GM23338 (cell line): ENCODE data around the gene SLC35F6. TPM values are rescaled to one million over a fixed set of nuclear protein-coding genes. Genes with fewer than 3 reads are reported as not detected.

ENCODE experiments used
- ATAC-seq: fragments of 200-7000 bp; cut with Tn5 transposase; 3 replicates; pipeline ENCODE4 v1.9.1; 2020
- DNase-seq: peaks from one replicate; pipeline ENCODE4 v3.0.0-alpha.2; 2015; ENCODE audit warnings: low spot score
- H2AFZ ChIP-seq: fragments of 200-600 bp; sonication (generic); 2 replicates; pipeline ENCODE4 v1.8.0; 2016; ENCODE audit warnings: antibody characterized with exemption, mild to moderate bottlenecking, moderate library complexity
- H3F3A ChIP-seq: fragments of 200-600 bp; sonication (generic); replicated peaks from 2 replicates; pipeline ENCODE4 v1.8.0; 2017; ENCODE audit warnings: antibody characterized with exemption, mixed run types, low read depth
- H3K27ac ChIP-seq: fragments of 200-600 bp; sonication (generic); 2 replicates; pipeline ENCODE4 v1.6.1; 2016; ENCODE audit warnings: low read depth
- H3K27me3 ChIP-seq: fragments of 200-600 bp; sonication (generic); 2 replicates; pipeline ENCODE4 v1.8.0; 2016; ENCODE audit warnings: mild to moderate bottlenecking, mixed run types, moderate library complexity; ENCODE audit not compliant: insufficient read depth
- H3K36me3 ChIP-seq: fragments of 200-600 bp; sonication (generic); 2 replicates; pipeline ENCODE4 v1.8.0; 2016; ENCODE audit warnings: mild to moderate bottlenecking; ENCODE audit not compliant: insufficient read depth
- H3K4me1 ChIP-seq: fragments of 200-600 bp; sonication (generic); 2 replicates; pipeline ENCODE4 v1.8.0; 2016; ENCODE audit warnings: mild to moderate bottlenecking, moderate library complexity; ENCODE audit not compliant: insufficient read depth
- H3K4me2 ChIP-seq: fragments of 200-600 bp; sonication (generic); 2 replicates; pipeline ENCODE4 v1.7.1; 2017; ENCODE audit warnings: mixed run types
- H3K4me3 ChIP-seq: fragments of 200-600 bp; sonication (generic); 2 replicates; pipeline ENCODE4 v1.6.1; 2016; ENCODE audit warnings: mixed run types
- H3K79me2 ChIP-seq: fragments of 200-600 bp; sonication (generic); replicated peaks from 2 replicates; pipeline ENCODE4 v1.8.0; 2017; ENCODE audit warnings: mild to moderate bottlenecking; ENCODE audit not compliant: insufficient read depth
- H3K9me2 ChIP-seq: fragments of 200-600 bp; sonication (generic); 2 replicates; pipeline ENCODE4 v1.8.0; 2017; ENCODE audit not compliant: insufficient read depth
- H4K20me1 ChIP-seq: fragments of 200-600 bp; sonication (generic); replicated peaks from 2 replicates; pipeline ENCODE4 v1.8.0; 2017; ENCODE audit warnings: mild to moderate bottlenecking; ENCODE audit not compliant: insufficient read depth
- H3K27ac Mint-ChIP-seq: 2 replicates; pipeline ENCODE4 v1.8.0; 2020; ENCODE audit warnings: inconsistent platforms, mild to moderate bottlenecking, moderate library complexity, mixed read lengths
- H3K27me3 Mint-ChIP-seq: 3 replicates; pipeline ENCODE4 v1.8.0; 2022; ENCODE audit warnings: low read depth, mild to moderate bottlenecking, moderate library complexity, mixed read lengths, inconsistent platforms; ENCODE audit not compliant: insufficient read depth, poor library complexity
- H3K36me3 Mint-ChIP-seq: 3 replicates; pipeline ENCODE4 v1.8.0; 2021; ENCODE audit warnings: low read depth, mild to moderate bottlenecking, inconsistent platforms, moderate library complexity, mixed read lengths
- H3K4me1 Mint-ChIP-seq: 3 replicates; pipeline ENCODE4 v1.8.0; 2020; ENCODE audit warnings: mild to moderate bottlenecking, inconsistent platforms, mixed read lengths
- H3K4me3 Mint-ChIP-seq: 3 replicates; pipeline ENCODE4 v1.8.0; 2021; ENCODE audit warnings: moderate library complexity, mild to moderate bottlenecking, inconsistent platforms, mixed read lengths
- H3K9me3 Mint-ChIP-seq: 3 replicates; pipeline ENCODE4 v1.8.0; 2020; ENCODE audit warnings: moderate library complexity, mild to moderate bottlenecking, inconsistent platforms, mixed read lengths
- EZH2 ChIP-seq: fragments of 200-600 bp; sonication (generic); IDR thresholded peaks from one replicate; pipeline ENCODE4 v1.8.0; 2017; ENCODE audit warnings: antibody characterized with exemption, mild to moderate bottlenecking, low read depth; ENCODE audit not compliant: unreplicated experiment
- JUNB ChIP-seq: IDR thresholded peaks from one replicate; pipeline ENCODE4 v1.6.1; 2016; ENCODE audit warnings: antibody characterized with exemption; ENCODE audit not compliant: unreplicated experiment
- NANOG ChIP-seq: IDR thresholded peaks from 2 replicates; pipeline ENCODE4 v1.6.1; 2016; ENCODE audit warnings: antibody characterized with exemption, borderline replicate concordance
- ZNF114 ChIP-seq: fragments of 250-450 bp; sonication (Bioruptor Pico); IDR thresholded peaks from 2 replicates; pipeline ENCODE4 v1.5.0; 2020; ENCODE audit warnings: mild to moderate bottlenecking, moderate library complexity
- ZNF331 ChIP-seq: fragments of 250-450 bp; sonication (Bioruptor Pico); IDR thresholded peaks from 2 replicates; pipeline ENCODE4 v1.5.0; 2020; ENCODE audit warnings: low read depth, mild to moderate bottlenecking, moderate library complexity
- polyA plus RNA-seq: library from polyadenylated mRNA; unstranded; fragments of >200 nt; fragmentation: Nextera tagmentation; extraction: Ambion mirVana; gene quantifications from 2 replicates; pipeline ENCODE4 v1.2.1, GENCODE V29; 2016
- total RNA-seq: library from RNA; depleted of rRNA; stranded (reverse); fragments of >200 nt; shearing (Covaris generic); gene quantifications from 2 replicates; pipeline ENCODE4 v1.2.3, GENCODE V29; 2014
- TF ChIP-seq, protein P1 (sequence below): IDR thresholded peaks from one replicate; pipeline ENCODE4 v1.6.1; 2018; ENCODE audit warnings: antibody characterized with exemption; ENCODE audit not compliant: unreplicated experiment
- TF ChIP-seq, protein P2 (sequence below), 2 experiments: fragments of 200-600 bp in 1 of 2; sonication (generic) in 1 of 2; conservative IDR thresholded peaks; 2 replicates each; pipeline versions ENCODE4 v1.5.1 to v1.6.1; 2016 to 2017; ENCODE audit warnings: antibody characterized with exemption in 2 of 2, low read depth in 2 of 2, mild to moderate bottlenecking in 2 of 2, moderate library complexity in 1 of 2

SLC35F6 gene
- total and polyA plus RNA-seq, 2 experiments from 2014 or later = 6.0 to 15.0 TPM

DNA sequence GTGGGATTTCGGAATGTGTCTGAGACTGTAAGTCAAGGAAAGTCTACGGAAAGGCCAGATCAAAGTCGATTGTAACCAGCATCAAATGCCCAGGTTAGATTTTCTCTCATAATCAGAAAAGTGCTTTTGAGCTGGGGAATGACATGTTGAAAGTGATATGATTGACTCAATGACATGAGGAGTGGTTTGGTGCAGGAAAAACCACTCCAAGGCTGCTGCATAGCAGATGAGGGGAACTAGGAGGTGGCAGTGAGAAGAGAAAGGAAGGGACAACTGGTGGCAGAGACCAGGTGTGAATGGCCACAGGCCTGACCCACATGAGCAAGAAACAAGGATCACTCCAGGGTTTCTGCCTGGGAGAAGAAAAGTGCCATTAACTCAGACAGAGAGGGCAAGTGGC, 822 bp downstream of the SLC35F6 start (continued):
- TF ChIP-seq NANOG (no peak), ZNF114 (CRISPR knock-in tag) (no peak)

DNA sequence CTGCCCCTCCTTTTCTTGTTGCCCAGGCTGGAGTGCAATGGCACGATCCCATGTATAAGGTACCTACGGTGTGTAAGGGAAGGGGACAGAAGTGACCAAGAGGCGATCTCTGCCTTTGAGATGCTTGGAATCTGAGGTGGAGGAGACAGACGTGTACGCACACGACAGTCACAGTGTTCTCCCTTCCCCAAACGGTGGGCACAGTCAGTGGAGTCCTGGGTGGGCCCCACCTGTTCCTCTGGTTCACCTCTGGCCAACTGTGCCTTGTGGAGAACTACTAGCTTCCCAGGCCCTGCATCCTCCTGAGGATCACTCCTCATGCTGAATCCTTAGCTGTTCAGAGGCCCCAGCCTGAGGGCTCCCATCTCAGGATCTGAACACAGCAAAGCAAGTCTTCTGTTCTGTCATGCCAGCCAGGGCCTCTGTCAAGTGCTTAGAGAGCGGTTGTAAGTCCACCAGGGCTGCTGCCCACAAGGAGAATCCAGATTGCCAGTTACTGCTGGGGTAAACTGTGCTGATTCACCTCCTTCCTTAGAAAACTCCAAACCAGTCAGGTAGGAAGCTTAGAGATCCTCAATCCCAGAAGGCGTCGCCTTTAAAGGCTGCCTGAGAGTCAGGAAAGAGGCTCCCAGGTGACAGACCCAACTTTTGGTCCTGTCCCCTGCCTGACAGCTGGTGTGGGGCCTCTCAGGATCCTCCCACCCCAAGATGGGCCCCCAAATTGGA, 1.6 kb downstream of the SLC35F6 start:
- H3K27ac ChIP-seq = no peak overlapping the region
- Mint-ChIP-seq H3K27ac (no peak overlapping the region), H3K4me1 (peaks cover 13% of the 10 kb centered on the region), H3K4me3 (peak overlapping the region; percentile 80), H3K9me3 (no peaks in the 10 kb centered on the region; the same call in 2 of the 3 replicates), H3K27me3 (peaks cover 9% of the 10 kb centered on the region), H3K36me3 (no peaks in the 10 kb centered on the region)
- H2AFZ ChIP-seq = no peak overlapping the region
- H3K4me2 ChIP-seq = no peak overlapping the region
- no peaks in the 10 kb centered on the region for H4K20me1 ChIP-seq
- no peak for DNase-seq
- no peaks in the 10 kb centered on the region for H3K79me2 ChIP-seq
- no peaks in the 10 kb centered on the region for H3F3A ChIP-seq
- H3K4me1 ChIP-seq = no peaks in the 10 kb centered on the region
- no peak for ATAC-seq
- peak overlapping the region; percentile 91; the same call in 1 of the 2 replicates for H3K4me3 ChIP-seq
- H3K9me2 ChIP-seq = no peaks in the 10 kb centered on the region
- H3K27me3 ChIP-seq = peaks cover 9% of the 10 kb centered on the region; the same call in 1 of the 2 replicates
- no peak for TF ChIP-seq JUNB
- no peak for TF ChIP-seq EZH2
- TF ChIP-seq, protein P1, sequence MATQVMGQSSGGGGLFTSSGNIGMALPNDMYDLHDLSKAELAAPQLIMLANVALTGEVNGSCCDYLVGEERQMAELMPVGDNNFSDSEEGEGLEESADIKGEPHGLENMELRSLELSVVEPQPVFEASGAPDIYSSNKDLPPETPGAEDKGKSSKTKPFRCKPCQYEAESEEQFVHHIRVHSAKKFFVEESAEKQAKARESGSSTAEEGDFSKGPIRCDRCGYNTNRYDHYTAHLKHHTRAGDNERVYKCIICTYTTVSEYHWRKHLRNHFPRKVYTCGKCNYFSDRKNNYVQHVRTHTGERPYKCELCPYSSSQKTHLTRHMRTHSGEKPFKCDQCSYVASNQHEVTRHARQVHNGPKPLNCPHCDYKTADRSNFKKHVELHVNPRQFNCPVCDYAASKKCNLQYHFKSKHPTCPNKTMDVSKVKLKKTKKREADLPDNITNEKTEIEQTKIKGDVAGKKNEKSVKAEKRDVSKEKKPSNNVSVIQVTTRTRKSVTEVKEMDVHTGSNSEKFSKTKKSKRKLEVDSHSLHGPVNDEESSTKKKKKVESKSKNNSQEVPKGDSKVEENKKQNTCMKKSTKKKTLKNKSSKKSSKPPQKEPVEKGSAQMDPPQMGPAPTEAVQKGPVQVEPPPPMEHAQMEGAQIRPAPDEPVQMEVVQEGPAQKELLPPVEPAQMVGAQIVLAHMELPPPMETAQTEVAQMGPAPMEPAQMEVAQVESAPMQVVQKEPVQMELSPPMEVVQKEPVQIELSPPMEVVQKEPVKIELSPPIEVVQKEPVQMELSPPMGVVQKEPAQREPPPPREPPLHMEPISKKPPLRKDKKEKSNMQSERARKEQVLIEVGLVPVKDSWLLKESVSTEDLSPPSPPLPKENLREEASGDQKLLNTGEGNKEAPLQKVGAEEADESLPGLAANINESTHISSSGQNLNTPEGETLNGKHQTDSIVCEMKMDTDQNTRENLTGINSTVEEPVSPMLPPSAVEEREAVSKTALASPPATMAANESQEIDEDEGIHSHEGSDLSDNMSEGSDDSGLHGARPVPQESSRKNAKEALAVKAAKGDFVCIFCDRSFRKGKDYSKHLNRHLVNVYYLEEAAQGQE = no peak
- TF ChIP-seq ZNF331 = no peak
- H3K36me3 ChIP-seq = no peaks in the 10 kb centered on the region

DNA sequence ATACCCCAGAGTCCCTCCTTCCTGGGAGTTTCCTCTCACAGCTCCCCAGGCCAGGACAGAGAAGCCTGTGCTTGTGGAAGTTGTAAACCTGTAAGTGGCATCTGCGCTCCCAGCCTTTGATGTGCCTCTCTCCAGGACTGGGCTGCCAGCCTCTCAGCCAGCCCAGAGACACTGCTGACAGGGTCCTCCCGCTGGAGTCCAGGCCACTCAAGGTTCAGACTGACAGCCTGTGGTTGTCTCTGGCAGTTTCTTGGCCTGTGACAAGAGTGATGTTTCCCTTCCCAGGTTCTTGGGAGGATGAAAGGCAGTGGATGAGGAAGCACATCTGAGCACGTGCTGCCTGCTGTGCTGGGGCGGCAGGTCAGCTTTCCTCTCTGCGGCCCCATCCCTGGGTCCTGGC, 3.0 kb downstream of the SLC35F6 start:
- no peak overlapping the region for H3K27ac Mint-ChIP-seq
- DNase-seq = no peak
- ATAC-seq = no peak
- Histone ChIP-seq H3K9me2 (no peaks in the 10 kb centered on the region), H3K27me3 (peaks cover 9% of the 10 kb centered on the region; the same call in 1 of the 2 replicates), H3K36me3 (no peaks in the 10 kb centered on the region), H3F3A (no peaks in the 10 kb centered on the region), H3K27ac (no peak overlapping the region), H2AFZ (no peak overlapping the region), H3K4me3 (no peak overlapping the region), H3K4me1 (no peaks in the 10 kb centered on the region), H3K79me2 (no peaks in the 10 kb centered on the region), H3K4me2 (no peak overlapping the region), H4K20me1 (peaks cover 7% of the 10 kb centered on the region; the same call in 1 of the 2 replicates)
- TF ChIP-seq, protein P2, sequence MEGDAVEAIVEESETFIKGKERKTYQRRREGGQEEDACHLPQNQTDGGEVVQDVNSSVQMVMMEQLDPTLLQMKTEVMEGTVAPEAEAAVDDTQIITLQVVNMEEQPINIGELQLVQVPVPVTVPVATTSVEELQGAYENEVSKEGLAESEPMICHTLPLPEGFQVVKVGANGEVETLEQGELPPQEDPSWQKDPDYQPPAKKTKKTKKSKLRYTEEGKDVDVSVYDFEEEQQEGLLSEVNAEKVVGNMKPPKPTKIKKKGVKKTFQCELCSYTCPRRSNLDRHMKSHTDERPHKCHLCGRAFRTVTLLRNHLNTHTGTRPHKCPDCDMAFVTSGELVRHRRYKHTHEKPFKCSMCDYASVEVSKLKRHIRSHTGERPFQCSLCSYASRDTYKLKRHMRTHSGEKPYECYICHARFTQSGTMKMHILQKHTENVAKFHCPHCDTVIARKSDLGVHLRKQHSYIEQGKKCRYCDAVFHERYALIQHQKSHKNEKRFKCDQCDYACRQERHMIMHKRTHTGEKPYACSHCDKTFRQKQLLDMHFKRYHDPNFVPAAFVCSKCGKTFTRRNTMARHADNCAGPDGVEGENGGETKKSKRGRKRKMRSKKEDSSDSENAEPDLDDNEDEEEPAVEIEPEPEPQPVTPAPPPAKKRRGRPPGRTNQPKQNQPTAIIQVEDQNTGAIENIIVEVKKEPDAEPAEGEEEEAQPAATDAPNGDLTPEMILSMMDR (conservative IDR thresholded peaks at IDR 0.05; ENCODE audit: low read depth in 2 of 2) = no peak
- H3K27me3 Mint-ChIP-seq = peaks cover 9% of the 10 kb centered on the region
- no peaks in the 10 kb centered on the region; the same call in 2 of the 3 replicates for H3K9me3 Mint-ChIP-seq
- no peaks in the 10 kb centered on the region for H3K36me3 Mint-ChIP-seq
- no peak overlapping the region for H3K4me3 Mint-ChIP-seq
- H3K4me1 Mint-ChIP-seq = peaks cover 18% of the 10 kb centered on the region
